Mesodermal cell (in vitro differentiated cells): Measurements from ENCODE around the gene CD244.
"Not testable (repeated sequence)": the region's sequence is repeated elsewhere in the genome, so short reads cannot be mapped to it uniquely, and the experiment has no call there.

Experiments used
- H3K27ac ChIP-seq: 2 replicates; pipeline ENCODE4 v1.7.0; 2013; ENCODE audit warnings: mild to moderate bottlenecking, low read depth, low read length, moderate library complexity; ENCODE audit not compliant: severe bottlenecking
- H3K36me3 ChIP-seq: 2 replicates; pipeline ENCODE4 v1.7.1; 2013; ENCODE audit warnings: mild to moderate bottlenecking, low read length, moderate library complexity; ENCODE audit not compliant: control insufficient read depth, insufficient read depth
- H3K4me1 ChIP-seq: one replicate; pipeline ENCODE4 v1.7.1; 2013; ENCODE audit warnings: mild to moderate bottlenecking, low read length; ENCODE audit not compliant: insufficient read depth, control insufficient read depth, poor library complexity, severe bottlenecking
- H3K4me3 ChIP-seq: 2 replicates; pipeline ENCODE4 v1.7.0; 2013; ENCODE audit warnings: low read length, control low read depth, mild to moderate bottlenecking; ENCODE audit not compliant: insufficient read depth, poor library complexity, severe bottlenecking; ENCODE audit errors: extremely low read depth
- H3K9me3 ChIP-seq: 2 replicates; pipeline ENCODE4 v1.7.1; 2013; ENCODE audit warnings: mild to moderate bottlenecking, low read length, moderate library complexity; ENCODE audit not compliant: control insufficient read depth
- WGBS, 2 experiments: methylation state at CpG; one replicate each; pipeline ENCODE4 v1.1.5; 2013; ENCODE audit warnings: missing lambda C conversion rate in 2 of 2; ENCODE audit not compliant: insufficient coverage in 2 of 2; 5-methylcytosine and 5-hydroxymethylcytosine counted together

Gene CD244

GRCh38 chr1:160800142-160800541 lies 62.5 kb downstream of the CD244 start:
- Histone ChIP-seq H3K9me3 (no peaks in the 10 kb centered on the region), H3K4me3 (no peak overlapping the region), H3K36me3 (no peaks in the 10 kb centered on the region), H3K27ac (no peak overlapping the region), H3K4me1 (no peaks in the 10 kb centered on the region)
- no CpG with 5 or more reads among the region's 1 CpG for WGBS, 2 experiments

GRCh38 chr1:160799641-160800040 lies 63.0 kb downstream of the CD244 start:
- WGBS, 2 experiments: 81 to 94% methylated on average over 4 to 5 of the region's 5 CpGs
- Histone ChIP-seq H3K27ac (no peak overlapping the region), H3K36me3 (no peaks in the 10 kb centered on the region), H3K4me3 (no peak overlapping the region), H3K4me1 (no peaks in the 10 kb centered on the region), H3K9me3 (no peaks in the 10 kb centered on the region)

- Histone ChIP-seq H3K4me3 (no peak overlapping the region), H3K27ac (no peak overlapping the region), H3K36me3 (no peaks in the 10 kb centered on the region), H3K4me1 (no peaks in the 10 kb centered on the region), H3K9me3 (no peaks in the 10 kb centered on the region)
- 86 to 88% methylated on average over 1 to 2 of the region's 2 CpGs for WGBS, 2 experiments
Observed at GRCh38 chr1:160798439-160798838, 64.2 kb downstream of the CD244 start.

- no peaks in the 10 kb centered on the region for H3K9me3 ChIP-seq
Observed at GRCh38 chr1:160797861-160798273, 64.8 kb downstream of the CD244 start.

GRCh38 chr1:160797271-160797709 lies 65.4 kb downstream of the CD244 start:
- Histone ChIP-seq H3K4me3 (no peak overlapping the region), H3K4me1 (no peaks in the 10 kb centered on the region)
- 100% methylated on average over 1 to 2 of the region's 3 CpGs for WGBS, 2 experiments

More at GRCh38 chr1:160797861-160798273, 64.8 kb downstream of the CD244 start:
- Histone ChIP-seq H3K27ac (no peak overlapping the region), H3K36me3 (no peaks in the 10 kb centered on the region), H3K4me1 (no peaks in the 10 kb centered on the region), H3K4me3 (no peak overlapping the region)
- whole genome bisulfite sequencing, 2 experiments: 40 to 100% methylated on average over 1 to 3 of the region's 4 CpGs

GRCh38 chr1:160795951-160796383 lies 66.7 kb downstream of the CD244 start, which contains the start of gene LY9:
LY9 (plus strand) TSS chr1:160796174; CDS start chr1:160796188, 14 bp downstream.
- Histone ChIP-seq H3K27ac (no peak within 1 kb of the TSS), H3K36me3 (no peaks in the 10 kb centered on the region), H3K9me3 (no peaks in the 10 kb centered on the region), H3K4me3 (no peak within 1 kb of the TSS), H3K4me1 (no peaks in the 10 kb centered on the region)
- WGBS, 2 experiments: 88 to 94% methylated on average over 2 of the region's 4 CpGs

More at GRCh38 chr1:160797271-160797709, 65.4 kb downstream of the CD244 start:
- Histone ChIP-seq H3K36me3 (no peaks in the 10 kb centered on the region), H3K27ac (no peak overlapping the region), H3K9me3 (no peaks in the 10 kb centered on the region)

- no peaks in the 10 kb centered on the region for H3K4me1 ChIP-seq
- H3K4me3 ChIP-seq: no peak overlapping the region
- H3K9me3 ChIP-seq: no peaks in the 10 kb centered on the region
- WGBS, 2 experiments: 55 to 56% methylated on average over 3 of the region's 3 CpGs
- no peak overlapping the region for H3K27ac ChIP-seq
- no peaks in the 10 kb centered on the region for H3K36me3 ChIP-seq
Observed at GRCh38 chr1:160794376-160794775, 68.3 kb downstream of the CD244 start.

- no peak overlapping the region for H3K4me3 ChIP-seq
- no peaks in the 10 kb centered on the region for H3K36me3 ChIP-seq
Observed at GRCh38 chr1:160789702-160790611, 72.7 kb downstream of the CD244 start.

GRCh38 chr1:160789051-160789701 lies 73.5 kb downstream of the CD244 start:
- 69 to 91% methylated on average over 4 to 10 of the region's 11 CpGs for WGBS, 2 experiments
- H3K4me3 ChIP-seq: no peak overlapping the region

More at GRCh38 chr1:160789702-160790611, 72.7 kb downstream of the CD244 start:
- no peaks in the 10 kb centered on the region for H3K4me1 ChIP-seq
- 94% methylated on average over 10 to 12 of the region's 13 CpGs for WGBS, 2 experiments
- no peak overlapping the region for H3K27ac ChIP-seq
- no peaks in the 10 kb centered on the region for H3K9me3 ChIP-seq

GRCh38 chr1:160782988-160783765 lies 79.5 kb downstream of the CD244 start:
- H3K9me3 ChIP-seq, H3K4me1 ChIP-seq, H3K36me3 ChIP-seq, H3K4me3 ChIP-seq, H3K27ac ChIP-seq: not testable (repeated sequence)
- WGBS, 2 experiments: 89 to 91% methylated on average over 16 to 20 of the region's 25 CpGs

More at GRCh38 chr1:160789051-160789701, 73.5 kb downstream of the CD244 start:
- Histone ChIP-seq H3K4me1 (no peaks in the 10 kb centered on the region), H3K36me3 (no peaks in the 10 kb centered on the region), H3K27ac (no peak overlapping the region), H3K9me3 (no peaks in the 10 kb centered on the region)
